Measurements from ENCODE around the gene RUNX2.

DNA sequence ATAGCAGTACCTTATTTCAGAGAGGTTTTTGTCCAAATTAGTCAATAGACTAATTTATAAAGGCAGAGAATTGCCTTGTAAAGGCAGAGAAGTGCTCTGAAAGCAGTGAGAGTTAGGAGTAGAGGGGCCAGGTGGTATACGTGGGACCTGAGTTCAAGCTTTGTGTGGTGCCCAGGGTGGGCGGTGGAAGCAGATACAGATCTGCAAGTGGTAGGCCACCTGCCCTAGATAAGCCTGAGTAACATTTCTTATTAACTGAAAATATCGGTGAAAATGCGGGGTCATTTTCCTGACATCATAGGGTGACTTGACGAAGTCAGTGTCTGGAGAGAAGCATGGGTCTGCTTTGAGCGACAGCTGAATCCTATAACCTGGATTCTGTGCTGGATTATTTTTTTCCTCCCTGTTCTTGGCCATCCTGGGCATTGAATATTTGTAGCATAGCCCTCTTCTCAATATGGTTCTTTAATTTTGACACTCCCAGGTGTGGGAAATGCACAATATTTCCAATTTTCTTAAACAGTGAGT lies 111.8 kb downstream of the RUNX2 start:
- TF ChIP-seq, protein P1, sequence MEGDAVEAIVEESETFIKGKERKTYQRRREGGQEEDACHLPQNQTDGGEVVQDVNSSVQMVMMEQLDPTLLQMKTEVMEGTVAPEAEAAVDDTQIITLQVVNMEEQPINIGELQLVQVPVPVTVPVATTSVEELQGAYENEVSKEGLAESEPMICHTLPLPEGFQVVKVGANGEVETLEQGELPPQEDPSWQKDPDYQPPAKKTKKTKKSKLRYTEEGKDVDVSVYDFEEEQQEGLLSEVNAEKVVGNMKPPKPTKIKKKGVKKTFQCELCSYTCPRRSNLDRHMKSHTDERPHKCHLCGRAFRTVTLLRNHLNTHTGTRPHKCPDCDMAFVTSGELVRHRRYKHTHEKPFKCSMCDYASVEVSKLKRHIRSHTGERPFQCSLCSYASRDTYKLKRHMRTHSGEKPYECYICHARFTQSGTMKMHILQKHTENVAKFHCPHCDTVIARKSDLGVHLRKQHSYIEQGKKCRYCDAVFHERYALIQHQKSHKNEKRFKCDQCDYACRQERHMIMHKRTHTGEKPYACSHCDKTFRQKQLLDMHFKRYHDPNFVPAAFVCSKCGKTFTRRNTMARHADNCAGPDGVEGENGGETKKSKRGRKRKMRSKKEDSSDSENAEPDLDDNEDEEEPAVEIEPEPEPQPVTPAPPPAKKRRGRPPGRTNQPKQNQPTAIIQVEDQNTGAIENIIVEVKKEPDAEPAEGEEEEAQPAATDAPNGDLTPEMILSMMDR (IDR thresholded peaks at IDR 0.05): no peak
- TF ChIP-seq, protein P2, sequence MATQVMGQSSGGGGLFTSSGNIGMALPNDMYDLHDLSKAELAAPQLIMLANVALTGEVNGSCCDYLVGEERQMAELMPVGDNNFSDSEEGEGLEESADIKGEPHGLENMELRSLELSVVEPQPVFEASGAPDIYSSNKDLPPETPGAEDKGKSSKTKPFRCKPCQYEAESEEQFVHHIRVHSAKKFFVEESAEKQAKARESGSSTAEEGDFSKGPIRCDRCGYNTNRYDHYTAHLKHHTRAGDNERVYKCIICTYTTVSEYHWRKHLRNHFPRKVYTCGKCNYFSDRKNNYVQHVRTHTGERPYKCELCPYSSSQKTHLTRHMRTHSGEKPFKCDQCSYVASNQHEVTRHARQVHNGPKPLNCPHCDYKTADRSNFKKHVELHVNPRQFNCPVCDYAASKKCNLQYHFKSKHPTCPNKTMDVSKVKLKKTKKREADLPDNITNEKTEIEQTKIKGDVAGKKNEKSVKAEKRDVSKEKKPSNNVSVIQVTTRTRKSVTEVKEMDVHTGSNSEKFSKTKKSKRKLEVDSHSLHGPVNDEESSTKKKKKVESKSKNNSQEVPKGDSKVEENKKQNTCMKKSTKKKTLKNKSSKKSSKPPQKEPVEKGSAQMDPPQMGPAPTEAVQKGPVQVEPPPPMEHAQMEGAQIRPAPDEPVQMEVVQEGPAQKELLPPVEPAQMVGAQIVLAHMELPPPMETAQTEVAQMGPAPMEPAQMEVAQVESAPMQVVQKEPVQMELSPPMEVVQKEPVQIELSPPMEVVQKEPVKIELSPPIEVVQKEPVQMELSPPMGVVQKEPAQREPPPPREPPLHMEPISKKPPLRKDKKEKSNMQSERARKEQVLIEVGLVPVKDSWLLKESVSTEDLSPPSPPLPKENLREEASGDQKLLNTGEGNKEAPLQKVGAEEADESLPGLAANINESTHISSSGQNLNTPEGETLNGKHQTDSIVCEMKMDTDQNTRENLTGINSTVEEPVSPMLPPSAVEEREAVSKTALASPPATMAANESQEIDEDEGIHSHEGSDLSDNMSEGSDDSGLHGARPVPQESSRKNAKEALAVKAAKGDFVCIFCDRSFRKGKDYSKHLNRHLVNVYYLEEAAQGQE (IDR thresholded peaks at IDR 0.05; ENCODE audit: insufficient read depth in 1 of 2, low read depth in 2 of 2, low read length in 1 of 2): no peak
